ENCODE data around the gene MOSPD3. TPM values are rescaled to one million over a fixed set of nuclear protein-coding genes. Genes with fewer than 3 reads are reported as not detected.

The MOSPD3 gene
- total and polyA plus RNA-seq, 2 experiments from 2014 or later = 15.3 to 23.5 TPM

DNA sequence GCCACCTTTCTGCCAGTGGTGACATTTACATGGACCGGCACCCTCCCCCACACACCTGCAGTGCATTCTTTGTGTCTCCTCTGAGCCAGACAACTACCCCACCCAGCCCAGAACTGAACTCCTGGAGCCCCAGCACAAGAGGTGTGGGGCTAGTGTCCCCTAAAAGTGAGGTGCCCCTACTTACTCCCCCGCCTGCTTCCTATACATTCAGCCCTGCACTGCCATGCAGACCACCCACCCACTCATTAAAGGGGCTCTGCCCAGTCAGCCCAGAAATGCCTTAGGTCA lies 40.6 kb upstream of the MOSPD3 start (continued):
- TF ChIP-seq ZNF462 (CRISPR knock-in tag; IDR thresholded peaks at IDR 0.05) (no peak), STAT1 (IDR thresholded peaks at IDR 0.05; ENCODE audit: unreplicated experiment) (no peak), ZNF331 (CRISPR knock-in tag; IDR thresholded peaks at IDR 0.05; ENCODE audit: low read depth) (no peak)
- TF ChIP-seq, protein P1, sequence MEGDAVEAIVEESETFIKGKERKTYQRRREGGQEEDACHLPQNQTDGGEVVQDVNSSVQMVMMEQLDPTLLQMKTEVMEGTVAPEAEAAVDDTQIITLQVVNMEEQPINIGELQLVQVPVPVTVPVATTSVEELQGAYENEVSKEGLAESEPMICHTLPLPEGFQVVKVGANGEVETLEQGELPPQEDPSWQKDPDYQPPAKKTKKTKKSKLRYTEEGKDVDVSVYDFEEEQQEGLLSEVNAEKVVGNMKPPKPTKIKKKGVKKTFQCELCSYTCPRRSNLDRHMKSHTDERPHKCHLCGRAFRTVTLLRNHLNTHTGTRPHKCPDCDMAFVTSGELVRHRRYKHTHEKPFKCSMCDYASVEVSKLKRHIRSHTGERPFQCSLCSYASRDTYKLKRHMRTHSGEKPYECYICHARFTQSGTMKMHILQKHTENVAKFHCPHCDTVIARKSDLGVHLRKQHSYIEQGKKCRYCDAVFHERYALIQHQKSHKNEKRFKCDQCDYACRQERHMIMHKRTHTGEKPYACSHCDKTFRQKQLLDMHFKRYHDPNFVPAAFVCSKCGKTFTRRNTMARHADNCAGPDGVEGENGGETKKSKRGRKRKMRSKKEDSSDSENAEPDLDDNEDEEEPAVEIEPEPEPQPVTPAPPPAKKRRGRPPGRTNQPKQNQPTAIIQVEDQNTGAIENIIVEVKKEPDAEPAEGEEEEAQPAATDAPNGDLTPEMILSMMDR (conservative IDR thresholded peaks at IDR 0.05; ENCODE audit: low read depth in 2 of 2) = no peak

- no peaks in the 10 kb centered on the region for H3K9me3 Mint-ChIP-seq
- Histone ChIP-seq H3K27me3 (ENCODE audit: insufficient read depth) (peaks cover 13% of the 10 kb centered on the region; the same call in 1 of the 2 replicates), H3K36me3 (ENCODE audit: insufficient read depth) (peaks cover 5% of the 10 kb centered on the region; the same call in 1 of the 2 replicates), H3K27ac (ENCODE audit: low read depth) (peak overlapping the region; percentile 69), H3F3A (replicated peaks; ENCODE audit: low read depth) (peaks cover 12% of the 10 kb centered on the region; the same call in 1 of the 2 replicates), H3K4me2 (peak overlapping the region; percentile 89), H2AFZ (no peak overlapping the region), H3K9me2 (ENCODE audit: insufficient read depth) (no peaks in the 10 kb centered on the region), H3K4me3 (no peak overlapping the region), H4K20me1 (replicated peaks; ENCODE audit: insufficient read depth) (no peaks in the 10 kb centered on the region), H3K79me2 (replicated peaks; ENCODE audit: insufficient read depth) (no peaks in the 10 kb centered on the region), H3K4me1 (ENCODE audit: insufficient read depth) (peaks cover 36% of the 10 kb centered on the region)
- peak overlapping the region; percentile 55; the same call in 1 of the 3 replicates for H3K4me3 Mint-ChIP-seq
- peaks cover 12% of the 10 kb centered on the region for H3K36me3 Mint-ChIP-seq (ENCODE audit: low read depth)
- H3K4me1 Mint-ChIP-seq = peaks cover 34% of the 10 kb centered on the region
- H3K27me3 Mint-ChIP-seq (ENCODE audit: insufficient read depth, low read depth, poor library complexity) = peaks cover 36% of the 10 kb centered on the region
- H3K27ac Mint-ChIP-seq = peak overlapping the region; percentile 85
- DNase-seq (ENCODE audit: low spot score) (no peak), ATAC-seq (no peak)
- TF ChIP-seq ZNF462 (CRISPR knock-in tag; IDR thresholded peaks at IDR 0.05) (no peak), ZNF114 (CRISPR knock-in tag; IDR thresholded peaks at IDR 0.05) (no peak), POLR2AphosphoS5 (IDR thresholded peaks at IDR 0.05; ENCODE audit: low read depth) (no peak)
These were observed 39.9 kb upstream of the MOSPD3 start for GRCh38 chr7:100572281-100572948.

Measured in GM23338 (cell line).